Measurements from ENCODE around the gene FMN1. TPM values are rescaled to one million over a fixed set of nuclear protein-coding genes. Genes with fewer than 3 reads are reported as not detected.

The FMN1 gene
- total and polyA plus RNA-seq, 2 of the 13 experiments (the other 11 are each of a cell fraction or from before 2014, with no cell fraction given), result 0.20 to 0.60 TPM

GRCh38 chr15:33150431-33150941 is 44.0 kb downstream of the FMN1 start:
- intact Hi-C loops (cut with micrococcal nuclease; ENCODE audit: unreplicated experiment), result no loop called here
- in situ Hi-C loops (cut with HindIII; ENCODE audit: extremely low pct_ligation_motif_present, low pct_unique_long_range_greater_than_20kb), result loop anchor here (5.0 kb wide), 1 partner anchor 52 kb away; no protein-coding TSS in a partner anchor
- POLR2A ChIA-PET, result no interaction called here
- BruUV-seq (replicated peaks), result no TSS peak
- Histone ChIP-seq H4K20me1 (ENCODE audit: insufficient read depth, low read length) (no peaks in the 10 kb centered on the region), H3K36me3 (replicated peaks in 1 of 2; ENCODE audit: control insufficient read depth in 1 of 2, insufficient read depth in 2 of 2, low read length in 2 of 2) (no peaks in the 10 kb centered on the region), H3K4me3 (replicated peaks in 1 of 3; ENCODE audit: insufficient read depth in 1 of 3, low read depth in 2 of 3, low read length in 3 of 3) (no peak overlapping the region), H3K79me2 (ENCODE audit: insufficient read depth, low read length) (no peaks in the 10 kb centered on the region), H3K4me1 (ENCODE audit: insufficient read depth, low read length) (no peaks in the 10 kb centered on the region), H3K4me2 (ENCODE audit: low read depth, low read length) (no peak overlapping the region), H2AFZ (ENCODE audit: low read length) (no peak overlapping the region), H3K9ac (ENCODE audit: insufficient read depth, low read depth, low read length) (no peak overlapping the region), H3K27me3 (ENCODE audit: control insufficient read depth in 1 of 2, insufficient read depth in 2 of 2, low read length in 2 of 2) (0 out of 5 replicates have a peak, but pooled peaks cover 0 to 3% of the 10 kb centered on the region in 2 experiments), H3K9me3 (ENCODE audit: low read length) (peaks cover 9% of the 10 kb centered on the region; the same call in 1 of the 2 replicates), H3K27ac (ENCODE audit: extremely low read length, insufficient read depth, low read length) (no peak overlapping the region)
- ATAC-seq, result no peak
- CTCF ChIA-PET (ENCODE audit: low intra/inter-chr PET ratio, low total read pairs), result no interaction called here
- 66% methylated on average over 2 of the region's 2 CpGs for WGBS (ENCODE audit: low lambda C conversion rate)
- no peak for FAIRE-seq
- DNase-seq (ENCODE audit: low spot score), result no peak
- TF ChIP-seq JUNB (CRISPR knock-in tag; IDR thresholded peaks at IDR 0.05; ENCODE audit: borderline replicate concordance) (no peak), ZNF224 (CRISPR knock-in tag; IDR thresholded peaks at IDR 0.05) (no peak), BCL6 (CRISPR knock-in tag; IDR thresholded peaks at IDR 0.05) (no peak), TAF15 (IDR thresholded peaks at IDR 0.05; ENCODE audit: low read depth, low read length, poor library complexity, severe bottlenecking) (no peak), ELK4 (CRISPR knock-in tag; IDR thresholded peaks at IDR 0.05; ENCODE audit: borderline replicate concordance) (no peak), ZNF468 (CRISPR knock-in tag; IDR thresholded peaks at IDR 0.05) (no peak), SP4 (CRISPR knock-in tag; IDR thresholded peaks at IDR 0.05) (no peak), MLXIP (CRISPR knock-in tag; IDR thresholded peaks at IDR 0.05; ENCODE audit: borderline replicate concordance) (no peak), AKNA (CRISPR knock-in tag; IDR thresholded peaks at IDR 0.05; ENCODE audit: borderline replicate concordance) (no peak), ZNF615 (CRISPR knock-in tag; IDR thresholded peaks at IDR 0.05; ENCODE audit: borderline replicate concordance) (no peak), ZNF263 (CRISPR knock-in tag; IDR thresholded peaks at IDR 0.05) (no peak), DR1 (CRISPR knock-in tag; IDR thresholded peaks at IDR 0.05) (no peak), SIN3B (IDR thresholded peaks at IDR 0.05; ENCODE audit: low read length) (no peak), STAT5B (CRISPR knock-in tag; IDR thresholded peaks at IDR 0.05) (no peak)

Data from HepG2 (cell line).